GM19238 (cell line): ENCODE measurements around the gene TEKT4.
A peak's percentile ranks its signal among the peaks of the same experiment; 100 is the strongest.
"Not testable (repeated sequence)": the region's sequence is repeated elsewhere in the genome, so short reads cannot be mapped to it uniquely, and the experiment has no call there.

Experiments
- DNase-seq: peaks from one replicate; pipeline ENCODE4 v3.0.0; 2011; ENCODE audit warnings: low spot score; ENCODE audit not compliant: insufficient read length

TEKT4 gene, protein sequence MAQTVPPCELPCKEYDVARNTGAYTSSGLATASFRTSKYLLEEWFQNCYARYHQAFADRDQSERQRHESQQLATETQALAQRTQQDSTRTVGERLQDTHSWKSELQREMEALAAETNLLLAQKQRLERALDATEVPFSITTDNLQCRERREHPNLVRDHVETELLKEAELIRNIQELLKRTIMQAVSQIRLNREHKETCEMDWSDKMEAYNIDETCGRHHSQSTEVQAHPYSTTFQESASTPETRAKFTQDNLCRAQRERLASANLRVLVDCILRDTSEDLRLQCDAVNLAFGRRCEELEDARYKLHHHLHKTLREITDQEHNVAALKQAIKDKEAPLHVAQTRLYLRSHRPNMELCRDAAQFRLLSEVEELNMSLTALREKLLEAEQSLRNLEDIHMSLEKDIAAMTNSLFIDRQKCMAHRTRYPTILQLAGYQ

DNA sequence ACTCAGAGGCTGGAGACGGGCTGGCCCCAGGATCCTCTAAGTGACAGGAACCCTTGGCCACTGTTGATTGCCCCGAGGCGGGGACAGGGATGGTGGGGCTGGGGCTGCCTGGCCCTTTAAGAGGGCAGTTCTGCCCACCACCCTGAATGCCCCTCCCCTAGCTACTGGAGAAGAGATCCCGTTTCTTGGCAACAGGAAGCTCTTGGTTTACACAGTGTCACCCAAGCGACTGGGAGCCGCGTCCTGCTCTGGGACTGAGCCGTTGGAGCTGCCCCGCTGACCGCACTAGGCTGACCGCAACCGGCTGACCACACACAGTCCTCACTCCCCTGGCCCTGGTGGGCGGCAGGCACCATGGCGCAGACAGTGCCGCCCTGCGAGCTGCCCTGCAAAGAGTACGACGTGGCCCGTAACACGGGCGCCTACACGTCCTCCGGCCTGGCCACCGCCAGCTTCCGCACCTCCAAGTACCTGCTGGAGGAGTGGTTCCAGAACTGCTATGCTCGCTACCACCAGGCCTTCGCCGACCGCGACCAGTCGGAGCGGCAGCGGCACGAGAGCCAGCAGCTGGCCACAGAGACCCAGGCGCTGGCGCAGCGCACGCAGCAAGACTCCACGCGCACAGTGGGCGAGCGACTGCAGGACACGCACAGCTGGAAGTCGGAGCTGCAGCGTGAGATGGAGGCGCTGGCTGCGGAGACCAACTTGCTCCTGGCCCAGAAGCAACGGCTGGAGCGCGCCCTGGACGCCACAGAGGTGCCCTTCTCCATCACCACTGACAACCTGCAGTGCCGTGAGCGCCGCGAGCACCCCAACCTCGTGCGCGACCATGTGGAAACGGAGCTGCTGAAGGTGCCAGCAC lies at the start of gene TEKT4:
TSS of gene TEKT4 (plus strand) at position 205 of the 862 bp plus-strand sequence. CDS start at position 355, 150 bp downstream.
- no peak for DNase-seq

DNA sequence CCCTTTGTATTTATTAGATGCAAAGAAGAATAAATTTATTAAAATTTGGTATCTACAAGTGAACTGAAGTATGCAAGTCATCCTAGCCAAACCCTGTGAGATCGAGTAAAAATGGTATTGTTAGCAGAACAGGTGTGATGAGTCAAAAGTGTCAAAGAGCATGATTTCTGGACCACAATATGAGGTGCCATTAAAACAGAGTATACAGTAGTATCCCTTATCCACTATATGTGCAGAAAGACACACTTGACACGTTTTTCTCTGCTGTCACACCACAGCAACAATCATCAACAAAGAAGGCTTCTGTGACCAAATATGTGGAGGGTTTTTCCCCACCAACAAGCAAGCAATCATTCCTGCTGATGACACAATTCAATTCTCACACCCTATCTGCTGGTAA lies 32.0 kb upstream of the TEKT4 start:
- DNase-seq: not testable (repeated sequence)

DNA sequence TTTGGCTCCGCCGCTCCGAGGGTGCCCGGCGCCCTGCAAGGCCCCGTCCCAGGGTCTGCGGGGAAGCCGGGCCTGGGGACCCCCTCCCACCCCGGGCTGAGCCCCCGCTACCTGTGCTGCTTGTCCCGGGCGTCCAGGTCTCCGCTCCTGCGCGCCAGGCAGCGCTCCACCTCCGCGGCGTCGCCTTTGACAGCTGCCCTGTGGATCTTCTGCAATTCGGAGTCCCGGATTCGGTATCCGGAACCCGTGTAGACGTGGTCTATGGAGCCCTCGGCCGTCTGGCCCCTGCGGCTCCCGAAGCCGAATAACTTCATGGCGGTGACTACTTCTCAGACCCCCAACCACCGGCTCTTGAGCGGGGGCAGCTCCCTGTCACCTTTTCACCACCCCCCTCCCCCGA lies 14.4 kb upstream of the TEKT4 start:
- not testable (repeated sequence) for DNase-seq

DNA sequence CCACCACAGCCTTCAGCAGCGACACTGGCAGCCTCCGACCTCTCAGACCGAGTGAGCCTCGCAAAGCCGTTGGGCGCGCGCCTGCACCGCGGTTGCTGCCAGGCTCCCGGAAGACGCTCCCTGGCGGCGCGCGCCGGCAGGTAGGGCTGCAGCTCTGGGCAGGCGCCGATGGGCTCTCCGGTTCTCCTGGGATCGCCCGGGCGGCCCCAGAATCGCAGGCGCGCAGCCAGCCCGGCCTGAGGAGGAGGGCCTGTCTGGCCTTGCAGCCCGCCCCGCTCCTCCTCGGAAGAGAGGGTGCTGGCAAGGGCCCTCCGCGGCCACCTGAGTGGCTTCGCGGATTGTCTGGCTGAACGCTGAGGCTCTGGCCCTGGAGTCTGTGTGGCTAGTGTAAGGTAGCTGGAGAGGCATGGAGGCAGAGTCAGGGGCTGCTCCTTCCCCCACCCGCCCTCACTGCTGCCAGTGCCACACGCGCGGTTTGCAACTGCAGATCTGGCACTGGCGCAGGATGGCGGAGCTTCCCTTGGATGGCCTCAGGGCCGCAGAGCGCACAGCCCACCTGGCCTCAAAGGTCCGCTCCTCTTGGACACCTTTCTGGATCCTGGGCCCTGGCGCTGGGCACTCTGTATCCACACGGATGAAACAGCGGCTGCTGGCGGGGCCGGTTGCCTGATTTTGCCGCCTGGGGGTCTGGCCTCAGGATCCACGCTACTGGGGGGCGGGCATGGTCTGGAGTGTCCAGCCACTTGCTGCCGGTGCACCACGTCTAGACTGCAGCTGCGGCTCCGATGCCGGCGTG lies 13.7 kb upstream of the TEKT4 start:
- DNase-seq: not testable (repeated sequence)

DNA sequence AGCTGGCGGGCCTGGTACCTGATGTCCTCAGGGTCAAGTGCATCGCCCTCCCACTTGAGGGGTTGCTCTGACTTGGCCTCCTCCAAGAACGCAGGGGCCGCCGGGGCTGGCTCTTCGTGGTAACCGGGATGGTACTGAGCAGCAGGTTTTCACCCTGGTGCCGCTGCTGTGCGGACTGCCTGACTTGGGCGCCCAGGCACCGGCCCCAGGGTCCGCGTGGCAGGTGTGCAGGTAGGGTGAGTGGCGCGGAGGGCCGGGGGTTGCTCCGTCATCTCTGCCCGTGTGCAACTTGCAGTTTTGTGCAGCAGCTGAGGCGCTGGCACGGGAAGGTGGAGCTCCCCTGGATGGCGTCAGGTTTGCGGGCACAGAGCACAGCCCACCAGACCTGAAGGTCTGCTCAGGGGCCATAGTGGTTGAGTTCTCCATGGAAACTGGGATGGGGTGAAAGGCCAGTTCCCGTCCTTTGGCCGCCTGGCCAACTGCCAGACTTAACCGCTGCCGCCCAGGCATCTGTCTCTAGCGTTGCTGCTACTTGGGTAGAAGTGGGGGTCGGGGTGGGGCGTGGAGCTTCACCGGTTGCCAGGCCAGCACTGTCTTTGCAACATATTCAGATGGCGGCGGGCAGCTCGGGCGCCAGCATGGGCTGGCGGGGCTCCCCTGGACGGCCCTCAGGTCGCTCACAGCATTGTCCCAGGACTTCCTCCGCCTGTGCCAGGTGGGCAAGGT lies 12.9 kb upstream of the TEKT4 start:
- not testable (repeated sequence) for DNase-seq

DNA sequence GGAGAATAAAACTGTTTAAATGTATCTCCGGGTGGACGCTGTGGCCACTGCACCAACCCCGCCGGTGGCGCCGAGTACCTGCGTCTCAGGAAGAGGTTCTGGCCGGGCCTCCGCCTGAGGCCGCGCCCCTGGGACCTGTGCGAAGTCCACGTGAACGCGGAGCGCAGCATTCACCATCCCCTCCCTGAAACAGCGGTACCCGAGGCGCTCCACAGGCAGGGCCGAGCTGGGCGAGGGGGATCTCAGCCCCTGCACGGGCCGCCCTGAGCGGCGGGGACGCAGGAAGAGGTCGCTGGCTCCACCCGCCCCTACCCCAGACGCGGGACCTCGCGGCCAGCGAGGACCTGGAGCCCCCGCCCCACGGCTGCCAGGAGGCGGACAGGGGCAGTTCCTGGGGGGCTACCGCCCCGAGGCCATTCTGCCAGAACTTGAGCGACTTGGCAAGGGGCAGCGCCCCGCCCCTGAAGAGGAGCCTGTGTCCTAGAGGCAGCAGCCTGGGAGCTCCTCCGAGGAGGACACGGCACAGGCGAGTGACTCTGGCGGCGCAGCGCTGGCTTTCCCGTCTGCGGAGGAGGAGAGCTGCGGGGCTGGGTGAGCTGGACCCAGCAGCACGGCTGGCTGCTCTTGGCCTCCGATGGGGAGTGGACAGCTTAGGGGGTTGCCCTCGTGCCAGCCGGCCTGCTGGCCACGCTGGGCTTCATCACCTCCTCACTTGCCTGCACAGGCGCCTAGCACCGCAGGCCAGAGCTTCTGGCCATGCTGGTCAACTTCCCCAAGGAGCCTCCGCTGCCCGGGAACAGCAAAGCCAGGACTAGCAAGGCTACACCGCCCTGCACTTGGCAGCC lies 9.7 kb upstream of the TEKT4 start:
- no peak for DNase-seq

DNA sequence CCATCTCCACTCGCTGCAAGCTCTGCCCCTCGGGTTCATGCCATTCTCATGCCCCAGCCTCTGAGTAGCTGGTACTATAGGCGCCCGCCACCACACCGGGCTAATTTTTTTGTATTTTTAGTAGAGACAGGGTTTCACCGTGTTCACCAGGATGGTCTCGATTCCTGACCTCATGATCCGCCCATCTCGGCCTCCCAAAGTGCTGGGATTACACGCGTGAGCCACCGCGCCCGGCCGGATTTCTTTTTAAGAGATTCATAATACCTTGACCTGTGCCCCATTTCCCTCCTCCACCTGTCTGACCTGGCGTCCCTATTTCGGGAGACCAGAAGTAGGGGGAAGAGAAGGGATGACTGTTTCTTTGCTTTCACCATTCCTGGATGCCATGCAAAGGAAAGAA lies 8.3 kb upstream of the TEKT4 start:
- not testable (repeated sequence) for DNase-seq

DNA sequence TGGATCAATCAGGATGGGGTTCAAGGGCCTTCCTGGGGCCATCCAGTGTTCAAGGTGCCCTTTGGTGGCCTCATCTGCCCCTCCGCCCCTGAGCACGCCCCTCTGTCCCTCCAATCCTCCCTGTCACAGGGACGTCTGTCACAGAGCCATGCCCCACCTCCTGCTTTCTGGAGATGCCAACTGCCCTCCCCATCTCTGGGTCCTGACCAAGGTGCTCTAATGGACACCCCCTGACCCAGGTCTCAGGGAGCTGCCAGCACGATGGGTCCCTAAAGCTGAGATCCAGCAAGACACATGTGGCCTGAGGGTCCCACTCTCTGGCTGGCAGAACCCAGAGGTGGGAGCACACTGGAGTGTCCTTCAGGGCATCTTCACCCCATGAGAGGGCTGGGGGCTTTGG lies 2.1 kb upstream of the TEKT4 start:
- no peak for DNase-seq

DNA sequence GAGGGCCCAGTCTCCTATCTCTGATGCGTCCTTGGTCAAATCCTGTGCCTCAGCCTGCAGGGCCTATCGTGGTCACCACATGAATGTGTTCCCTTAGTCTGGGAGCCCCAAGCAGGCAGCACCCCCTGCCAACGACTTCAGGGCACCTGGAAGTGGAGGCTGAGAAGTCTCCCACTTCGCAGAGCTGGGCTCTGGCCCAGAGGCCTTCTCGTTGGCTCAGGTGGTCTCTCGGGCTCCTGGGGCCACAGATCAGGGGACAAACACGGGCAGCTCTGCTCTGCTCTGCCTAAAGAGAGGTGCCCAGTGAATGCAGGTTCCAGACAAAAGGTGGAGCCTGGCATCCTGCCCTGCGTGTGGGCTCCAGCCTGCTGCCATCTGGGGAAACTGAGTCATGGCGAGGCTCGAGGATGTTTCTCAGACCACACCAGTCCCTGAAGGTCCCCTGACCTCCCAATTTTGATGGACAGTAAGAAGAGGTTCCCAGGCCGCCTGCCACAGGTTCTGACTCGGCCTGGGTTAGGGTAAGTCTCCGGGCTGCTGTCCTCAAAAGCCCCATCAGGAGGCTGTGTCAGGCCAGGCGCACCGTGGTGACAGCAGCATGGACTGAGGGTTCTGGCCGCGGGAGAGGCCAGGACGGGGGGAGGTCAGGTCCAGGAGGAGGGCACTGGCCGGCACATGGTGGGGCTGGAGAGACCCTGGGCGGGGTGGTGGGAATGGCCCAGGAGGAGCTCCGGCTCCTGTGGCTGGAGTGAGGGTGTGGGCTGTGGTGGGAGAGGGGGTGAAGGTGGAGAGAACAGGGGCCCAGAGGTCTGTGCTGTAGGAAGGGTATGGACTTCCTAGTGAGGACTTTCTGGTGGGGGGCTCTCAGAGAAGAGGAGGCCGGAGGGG lies 1.4 kb upstream of the TEKT4 start:
- DNase-seq: no peak

DNA sequence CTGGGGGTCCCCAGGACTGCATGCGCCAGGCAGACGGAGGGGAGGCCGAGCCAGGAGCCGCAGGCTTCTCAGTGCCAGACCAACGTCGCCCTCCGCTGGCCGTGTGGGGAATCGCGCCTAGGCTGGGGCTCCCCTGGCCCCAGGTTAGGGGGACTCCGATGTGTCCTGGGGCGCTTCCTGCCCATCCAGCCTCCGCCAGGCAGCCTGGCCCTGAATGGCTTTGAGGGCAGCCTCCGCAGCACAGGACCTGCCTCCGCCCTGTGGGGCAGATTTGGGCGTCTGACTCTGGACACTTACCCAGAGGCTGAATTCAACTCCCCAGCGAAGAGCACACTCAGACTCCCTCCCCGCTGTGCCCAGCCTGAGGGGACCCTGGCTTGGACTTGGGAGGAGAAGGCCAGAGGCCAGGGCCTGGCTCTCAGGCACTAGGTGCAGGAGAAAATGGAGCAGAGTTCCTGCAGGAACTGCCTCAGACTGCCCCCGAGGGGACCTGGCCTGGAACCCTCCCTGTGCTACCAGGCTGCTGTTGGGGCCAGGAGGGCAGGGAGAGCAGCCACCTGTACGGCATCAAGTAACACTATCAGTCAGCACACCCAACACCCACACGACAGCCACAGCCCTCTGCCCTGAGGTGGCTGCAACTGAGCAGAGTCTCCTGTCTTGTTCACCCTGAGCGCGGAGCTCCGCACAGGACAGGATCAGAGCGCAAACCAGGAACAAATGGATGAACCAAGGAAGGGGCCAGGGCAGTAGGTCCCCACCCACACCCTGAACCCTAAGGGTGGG lies 597 bp upstream of the TEKT4 start:
- no peak for DNase-seq

DNA sequence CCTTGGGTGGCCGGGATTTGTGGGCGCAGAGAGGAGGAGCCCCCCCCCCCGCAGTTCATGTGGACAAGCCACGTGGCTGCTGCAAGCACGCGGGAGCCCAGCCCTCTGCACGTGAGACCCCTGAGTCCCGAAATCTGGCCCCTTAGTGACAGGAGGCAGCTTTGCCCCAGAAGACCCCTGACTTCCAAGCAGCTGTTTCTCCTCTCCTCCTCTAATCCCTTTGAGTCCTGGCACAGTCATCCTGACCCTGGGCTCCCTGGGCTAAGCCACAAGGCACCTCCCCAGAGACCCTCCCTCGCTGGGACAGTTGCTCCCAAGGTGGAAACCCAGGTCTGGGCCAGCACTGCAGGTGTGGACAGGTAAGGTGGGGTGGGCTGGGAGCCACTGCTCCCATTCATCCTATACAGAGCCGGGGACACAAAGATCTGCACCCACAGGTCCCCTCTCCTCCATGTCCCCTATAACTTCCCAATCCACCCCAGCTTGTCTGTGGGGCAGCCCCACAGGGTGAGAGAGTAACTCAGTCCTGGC lies 923 bp downstream of the TEKT4 start:
- no peak for DNase-seq

DNA sequence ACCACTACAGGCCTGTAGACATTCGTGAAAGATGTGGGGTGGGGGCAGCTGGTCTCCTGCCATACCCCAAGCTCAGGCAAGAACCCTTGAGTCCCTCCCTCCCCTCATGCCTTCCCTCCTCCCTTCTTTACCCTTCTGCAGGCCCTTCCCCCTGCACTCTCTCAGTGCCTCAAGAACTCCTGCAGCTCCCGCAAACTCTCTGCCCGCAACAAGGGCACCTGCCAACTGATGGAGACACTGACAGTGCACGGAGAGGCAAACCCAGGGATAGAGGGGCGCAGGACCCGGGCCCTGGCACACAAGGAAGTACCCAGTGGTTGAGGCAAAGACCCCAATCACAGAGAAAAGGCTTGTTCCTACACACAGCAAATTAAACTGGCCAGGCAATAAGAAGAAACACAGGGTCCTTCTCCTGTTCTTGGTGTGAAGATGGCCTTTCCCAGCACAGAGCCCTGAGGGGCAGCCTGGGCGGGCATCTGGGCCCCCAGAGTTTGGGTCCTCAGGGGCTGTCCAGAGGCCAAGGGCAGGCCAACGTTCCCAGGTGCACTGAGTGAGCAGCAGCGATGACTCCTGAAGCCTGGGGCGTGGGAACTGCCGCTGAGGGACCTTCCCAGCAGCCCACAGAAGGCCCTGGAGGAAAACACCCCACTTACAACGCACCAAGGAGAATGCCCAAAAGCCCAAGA lies 1.6 kb downstream of the TEKT4 start:
- DNase-seq: no peak

DNA sequence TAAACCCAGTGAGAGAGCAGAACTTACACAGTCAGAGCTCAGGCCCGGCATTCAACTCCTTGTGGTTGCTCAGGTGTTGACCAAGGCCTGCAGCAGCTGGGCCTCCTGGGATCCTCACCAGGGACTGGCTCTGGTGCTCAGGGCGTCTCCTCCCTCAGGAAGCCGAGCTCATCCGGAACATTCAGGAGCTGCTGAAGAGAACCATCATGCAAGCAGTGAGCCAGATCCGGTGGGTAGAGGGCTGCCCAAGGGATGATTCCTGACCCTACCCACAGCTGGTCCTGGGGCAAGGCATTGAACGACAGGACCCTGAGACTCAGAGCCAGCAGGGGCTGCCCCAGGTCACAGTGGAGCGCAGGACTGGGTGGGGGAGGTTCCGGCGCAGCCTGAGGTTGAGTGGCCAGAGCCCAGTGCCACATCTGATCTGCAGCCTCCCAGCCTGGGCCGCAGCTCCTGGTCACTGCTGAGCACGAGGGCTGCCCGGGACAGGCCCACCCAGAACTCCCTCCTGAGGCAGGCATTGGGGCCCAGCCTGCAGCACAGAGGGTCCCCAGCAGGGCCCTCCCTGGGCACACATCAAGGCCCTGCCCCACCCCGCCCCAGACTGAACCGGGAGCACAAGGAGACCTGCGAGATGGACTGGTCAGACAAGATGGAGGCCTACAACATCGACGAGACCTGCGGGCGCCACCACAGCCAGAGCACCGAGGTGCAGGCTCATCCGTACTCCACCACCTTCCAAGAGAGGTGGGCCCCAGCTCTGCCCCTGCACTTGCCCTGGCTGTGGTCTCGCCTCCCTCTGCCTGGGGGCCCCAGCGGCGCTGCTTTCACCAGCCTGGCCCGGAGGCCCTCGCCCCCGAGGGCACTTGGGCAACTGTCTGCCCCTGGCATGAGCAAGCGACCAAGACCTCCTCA lies 2.4 kb downstream of the TEKT4 start:
- no peak for DNase-seq

DNA sequence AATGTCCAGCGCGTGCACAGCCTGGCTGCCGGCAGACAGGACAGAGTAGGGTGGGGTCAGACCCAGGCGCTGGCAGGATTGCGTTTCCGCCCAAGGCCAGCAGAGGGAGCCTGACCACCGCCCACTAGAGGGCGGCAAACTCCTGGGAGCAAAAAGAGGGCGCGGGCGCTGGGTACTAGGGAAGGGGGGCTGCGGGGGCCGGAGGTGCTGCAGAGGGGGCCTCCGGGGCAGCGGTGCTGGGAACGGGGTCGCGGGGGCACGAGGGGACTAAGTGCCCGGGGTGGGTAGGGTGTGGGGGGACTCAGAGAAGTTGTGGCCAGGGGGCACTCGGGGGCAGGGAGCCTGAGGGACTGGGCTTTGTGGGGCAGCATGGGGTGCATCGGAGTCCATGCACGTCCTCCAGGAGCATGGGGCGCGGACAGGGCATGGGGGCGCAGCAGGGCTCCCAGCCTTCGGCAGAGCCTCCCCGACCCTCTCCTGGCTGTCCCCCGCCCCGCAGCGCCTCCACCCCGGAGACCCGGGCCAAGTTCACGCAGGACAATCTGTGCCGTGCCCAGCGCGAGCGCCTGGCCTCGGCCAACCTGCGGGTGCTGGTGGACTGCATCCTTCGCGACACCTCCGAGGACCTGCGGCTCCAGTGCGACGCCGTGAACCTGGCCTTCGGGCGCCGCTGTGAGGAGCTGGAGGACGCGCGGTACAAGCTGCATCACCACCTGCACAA lies 3.2 kb downstream of the TEKT4 start:
- peak; percentile 71 for DNase-seq

DNA sequence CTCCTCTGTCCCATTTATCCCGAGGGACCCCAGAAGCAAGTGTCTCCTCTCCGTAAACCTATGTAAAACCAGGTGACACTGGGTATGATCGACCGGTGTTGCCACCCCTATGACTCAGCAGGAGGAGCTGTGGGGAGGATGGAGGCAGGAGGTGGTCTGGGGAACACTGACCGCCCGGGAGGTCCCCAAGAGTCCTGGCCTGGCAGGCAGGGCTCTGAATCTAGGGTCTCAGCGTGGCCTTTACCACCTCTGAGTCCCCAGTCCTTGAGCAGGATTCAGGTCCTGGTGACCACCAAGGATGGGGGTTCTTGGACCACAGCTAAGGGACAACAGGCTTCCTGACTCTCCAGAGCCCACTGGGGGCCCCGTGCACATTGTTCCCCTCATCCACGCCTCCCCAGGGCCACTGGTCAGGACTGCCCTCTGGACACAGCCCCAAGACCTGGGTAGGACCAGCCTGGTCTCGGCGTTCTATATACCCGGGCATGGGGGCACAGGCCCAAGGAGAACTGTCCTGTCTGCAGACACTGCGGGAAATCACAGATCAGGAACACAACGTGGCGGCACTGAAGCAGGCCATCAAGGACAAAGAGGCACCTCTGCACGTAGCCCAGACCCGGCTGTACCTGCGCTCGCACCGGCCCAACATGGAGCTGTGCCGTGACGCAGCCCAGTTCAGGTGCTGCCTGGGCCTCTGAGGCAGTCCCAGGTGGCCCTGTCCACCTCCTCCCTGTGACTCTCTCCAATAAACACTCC lies 4.0 kb downstream of the TEKT4 start:
- no peak for DNase-seq
